Breast epithelium (tissue), 4 donors: ENCODE data around the gene CPOX. TPM values are rescaled to one million over a fixed set of nuclear protein-coding genes. Genes with fewer than 3 reads are reported as not detected.

Experiments used
- DNase-seq, 2 donors: peaks; one replicate each; pipeline ENCODE4 v3.0.0-alpha.2; 2019; ENCODE audit warnings: low spot score in 2 of 2
- H3K27ac ChIP-seq, 2 donors: fragments of 200-600 bp; sonication (generic) in 1 of 2; one replicate each; pipeline ENCODE4 v1.5.1; 2016 to 2019; ENCODE audit warnings: mild to moderate bottlenecking in 1 of 2
- H3K27me3 ChIP-seq, 2 donors: fragments of 200-600 bp; sonication (generic) in 1 of 2; one replicate each; pipeline versions ENCODE4 v1.5.1 to v1.6.0; 2017 to 2019; ENCODE audit warnings: control low read depth in 1 of 2, mild to moderate bottlenecking in 1 of 2
- H3K36me3 ChIP-seq: fragments of 200-600 bp; one replicate; pipeline ENCODE4 v1.5.1; 2019
- H3K4me1 ChIP-seq, 2 donors: fragments of 200-600 bp; sonication (generic); one replicate each; pipeline ENCODE4 v1.5.1; 2016 to 2019; ENCODE audit warnings: control low read depth in 1 of 2
- H3K4me3 ChIP-seq, 3 donors: fragments of 200-600 bp; sonication (generic); 1 replicate in 2 of 3; 2 replicates in 1 of 3; pipeline ENCODE4 v1.5.1; 2016 to 2019; ENCODE audit warnings: mild to moderate bottlenecking in 3 of 3, moderate library complexity in 2 of 3
- H3K9me3 ChIP-seq, 2 donors: fragments of 200-600 bp; sonication (generic) in 1 of 2; one replicate each; pipeline ENCODE4 v1.5.1; 2016 to 2019; ENCODE audit warnings: control low read depth in 1 of 2
- CTCF ChIP-seq, 3 donors: fragments of 450-650 bp; IDR thresholded peaks; one replicate each; pipeline ENCODE4 v1.5.1; 2016 to 2017; ENCODE audit warnings: antibody characterized with exemption in 3 of 3, mild to moderate bottlenecking in 3 of 3, moderate library complexity in 3 of 3
- POLR2A ChIP-seq: fragments of 450-650 bp; IDR thresholded peaks from one replicate; pipeline ENCODE4 v1.6.1; 2016; ENCODE audit warnings: antibody characterized with exemption, mild to moderate bottlenecking, moderate library complexity
- POLR2AphosphoS5 ChIP-seq, 3 donors: sonication (generic); formaldehyde crosslinking; IDR thresholded peaks; one replicate each; pipeline ENCODE4 v1.6.1; 2017; ENCODE audit warnings: antibody characterized with exemption in 3 of 3
- intact Hi-C: fragments of 100-400 bp; cut with DNase I; formaldehyde crosslinking; loops from one replicate; pipeline ENCODE4 v1.15.1; 2023; ENCODE audit warnings: low total_unique reads
- total RNA-seq, 3 donors: library from RNA; depleted of rRNA; stranded (reverse); fragments of >200 nt; gene quantifications; one replicate each; pipeline ENCODE4 v1.1.0, GENCODE V29; 2016

The CPOX gene
- total RNA-seq, 3 donors from 2014 or later, result 14.4 to 22.1 (median 15.1) TPM

GRCh38 chr3:98568402-98568801 is 25.0 kb downstream of the CPOX start:
- intact Hi-C loops, result no loop called here
- Histone ChIP-seq H3K27ac (no peak overlapping the region), H3K9me3 (no peaks in the 10 kb centered on the region), H3K36me3 (no peaks in the 10 kb centered on the region), H3K4me3 (no peak overlapping the region), H3K27me3 (no peaks in the 10 kb centered on the region), H3K4me1 (no peaks in the 10 kb centered on the region)
- TF ChIP-seq POLR2A, result no peak
- no peak for DNase-seq

GRCh38 chr3:98567666-98568270 is 25.6 kb downstream of the CPOX start:
- Histone ChIP-seq H3K27me3 (no peaks in the 10 kb centered on the region), H3K27ac (no peak overlapping the region), H3K4me3 (no peak overlapping the region), H3K9me3 (no peaks in the 10 kb centered on the region), H3K36me3 (no peaks in the 10 kb centered on the region), H3K4me1 (no peaks in the 10 kb centered on the region)
- DNase-seq, result no peak
- intact Hi-C loops, result no loop called here
- no peak for TF ChIP-seq CTCF (IDR thresholded peaks at IDR 0.05)
- no peak for TF ChIP-seq POLR2A
- no peak for TF ChIP-seq POLR2AphosphoS5 (IDR thresholded peaks at IDR 0.05)

DNA sequence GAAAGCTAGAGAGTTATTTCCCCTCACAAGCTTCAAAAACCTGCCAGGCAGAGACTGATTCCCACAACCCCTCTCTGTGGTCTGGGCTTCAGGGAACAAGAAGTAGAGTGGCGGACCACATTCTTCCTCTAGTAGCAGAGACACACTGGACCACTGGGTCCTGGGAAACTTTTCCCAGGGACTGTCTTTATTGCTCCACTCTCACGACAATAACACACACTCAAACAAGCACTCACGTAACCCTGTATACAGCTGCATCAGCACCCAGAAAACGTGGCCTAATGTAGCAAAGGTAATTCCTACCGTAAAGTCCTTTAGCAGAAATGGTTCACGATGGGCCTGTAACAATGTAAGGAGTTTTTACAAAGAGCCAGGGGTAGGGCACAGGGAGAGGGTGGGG is 27.6 kb downstream of the CPOX start:
- no peaks in the 10 kb centered on the region for H3K36me3 ChIP-seq
- H3K9me3 ChIP-seq, result no peaks in the 10 kb centered on the region
- DNase-seq, result no peak
- H3K27me3 ChIP-seq, result no peaks in the 10 kb centered on the region
- no peak for TF ChIP-seq POLR2AphosphoS5 (IDR thresholded peaks at IDR 0.05)
- no peak for TF ChIP-seq POLR2A
- no peak for TF ChIP-seq CTCF (IDR thresholded peaks at IDR 0.05)
- H3K4me3 ChIP-seq, result no peak overlapping the region
- H3K27ac ChIP-seq, result no peak overlapping the region
- no peaks in the 10 kb centered on the region for H3K4me1 ChIP-seq
- intact Hi-C loops, result no loop called here

DNA sequence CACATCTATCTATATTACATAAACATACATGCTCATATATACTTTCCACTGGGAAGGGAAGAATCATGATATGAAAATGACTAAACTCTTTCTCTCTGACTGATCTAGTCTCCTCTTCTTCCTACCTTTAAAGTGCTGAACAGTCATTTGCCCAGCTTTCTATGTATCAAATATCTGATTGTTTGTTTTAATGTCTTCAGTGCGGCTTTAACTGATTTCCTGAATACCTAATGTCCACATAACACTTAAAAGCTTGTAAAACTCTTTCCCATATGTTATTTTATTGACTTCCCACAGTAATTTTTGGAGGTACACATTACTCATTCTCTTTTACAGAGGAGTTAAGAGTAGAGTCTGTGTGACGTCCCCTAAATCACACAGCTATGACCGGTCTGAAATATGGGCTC is 28.2 kb downstream of the CPOX start:
- Histone ChIP-seq H3K27ac (no peak overlapping the region), H3K9me3 (no peaks in the 10 kb centered on the region), H3K4me1 (no peaks in the 10 kb centered on the region), H3K36me3 (no peaks in the 10 kb centered on the region), H3K27me3 (no peaks in the 10 kb centered on the region), H3K4me3 (no peak overlapping the region)
- TF ChIP-seq POLR2AphosphoS5 (IDR thresholded peaks at IDR 0.05) (no peak), POLR2A (no peak), CTCF (IDR thresholded peaks at IDR 0.05) (no peak)
- no peak for DNase-seq
- intact Hi-C loops, result no loop called here

DNA sequence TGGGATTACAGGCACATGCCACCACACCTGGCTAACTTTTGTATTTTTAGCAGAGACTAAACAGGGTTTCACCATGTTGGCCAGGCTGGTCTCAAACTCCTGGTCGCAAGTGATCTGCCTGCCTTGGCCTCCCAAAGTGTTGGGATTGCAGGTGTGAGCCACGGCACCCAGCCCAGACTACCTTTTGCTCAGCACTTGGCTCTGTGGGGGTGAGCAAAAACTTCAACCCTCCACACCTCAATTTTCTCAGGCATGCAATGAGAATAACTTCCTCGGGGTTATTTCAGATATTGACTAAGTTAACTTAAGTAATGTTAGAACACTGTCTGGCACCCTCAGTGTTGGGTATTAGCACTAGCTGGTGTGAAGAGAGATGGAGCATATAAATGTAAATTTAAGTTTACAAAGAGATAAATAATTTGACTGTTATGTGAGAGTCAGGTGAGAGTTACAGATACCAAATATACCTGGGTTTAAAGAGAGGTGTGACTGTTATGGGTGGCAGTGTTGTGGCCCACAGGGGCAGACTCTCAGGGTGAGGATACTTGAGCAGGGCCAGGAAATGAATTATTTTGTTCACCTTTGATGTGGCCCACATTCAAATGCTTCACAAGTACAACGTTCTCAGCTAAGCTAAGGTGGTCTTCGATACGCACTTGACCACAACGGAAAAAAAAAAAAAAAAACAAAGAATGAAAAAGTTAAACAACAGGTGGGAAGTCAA is 29.0 kb downstream of the CPOX start:
- Histone ChIP-seq H3K27me3 (no peaks in the 10 kb centered on the region), H3K4me1 (no peaks in the 10 kb centered on the region), H3K4me3 (no peak overlapping the region), H3K36me3 (no peaks in the 10 kb centered on the region), H3K9me3 (no peaks in the 10 kb centered on the region), H3K27ac (no peak overlapping the region)
- no peak for DNase-seq
- no peak for TF ChIP-seq POLR2AphosphoS5 (IDR thresholded peaks at IDR 0.05)
- TF ChIP-seq POLR2A, result no peak
- no peak for TF ChIP-seq CTCF (IDR thresholded peaks at IDR 0.05)
- intact Hi-C loops, result no loop called here
